GM12878 (cell line): Measurements from ENCODE around the gene MICAL3. TPM values are rescaled to one million over a fixed set of nuclear protein-coding genes. Genes with fewer than 3 reads are reported as not detected.

Source experiments
- BCL3 ChIP-seq: IDR thresholded peaks from 2 replicates; pipeline ENCODE4 v1.6.1; 2011; ENCODE audit warnings: borderline replicate concordance, low read depth, mild to moderate bottlenecking, moderate library complexity, low read length; ENCODE audit not compliant: insufficient read depth, poor library complexity, severe bottlenecking
- CBFB ChIP-seq: IDR thresholded peaks from 2 replicates; pipeline ENCODE4 v1.6.1; 2016; ENCODE audit warnings: antibody characterized with exemption, low read depth
- CBX5 ChIP-seq: sonication (generic); IDR thresholded peaks from 2 replicates; pipeline ENCODE4 v1.6.1; 2016; ENCODE audit warnings: low read depth, moderate library complexity, mild to moderate bottlenecking, inconsistent platforms
- CEBPB ChIP-seq, 2 experiments: fragments of 150-350 bp in 1 of 2; IDR thresholded peaks; 2 replicates each; pipeline ENCODE4 v1.6.1; 2012 to 2014; ENCODE audit warnings: low read depth in 2 of 2, low read length in 2 of 2, borderline replicate concordance in 1 of 2, inconsistent platforms in 1 of 2
- CREB1 ChIP-seq: IDR thresholded peaks from 2 replicates; pipeline ENCODE4 v1.6.1; 2012; ENCODE audit warnings: low read depth, mild to moderate bottlenecking, inconsistent platforms
- EGR1 ChIP-seq, 2 experiments: IDR thresholded peaks; 1 replicate in 1 of 2; 2 replicates in 1 of 2; pipeline ENCODE4 v1.6.1; 2011 to 2012; ENCODE audit warnings: low read depth in 2 of 2, low read length in 2 of 2, borderline replicate concordance in 1 of 2, mild to moderate bottlenecking in 1 of 2, moderate library complexity in 1 of 2
- ETV6 ChIP-seq, 2 experiments: fragments of 450-650 bp in 1 of 2; IDR thresholded peaks in 1 of 2; conservative IDR thresholded peaks in 1 of 2; 2 replicates each; pipeline ENCODE4 v1.6.1; 2014; ENCODE audit warnings: antibody characterized with exemption in 1 of 2, borderline replicate concordance in 1 of 2, low read depth in 1 of 2, mild to moderate bottlenecking in 1 of 2, moderate library complexity in 1 of 2
- FOS ChIP-seq: IDR thresholded peaks from 3 replicates; pipeline ENCODE4 v1.6.1; 2011; ENCODE audit warnings: borderline replicate concordance; ENCODE audit not compliant: insufficient read length; ENCODE audit errors: extremely low read depth
- FOXK2 ChIP-seq: fragments of 450-650 bp; IDR thresholded peaks from 2 replicates; pipeline ENCODE4 v1.6.1; 2017; ENCODE audit warnings: mild to moderate bottlenecking, moderate library complexity
- HSF1 ChIP-seq: fragments of 150-350 bp; IDR thresholded peaks from 2 replicates; pipeline ENCODE4 v1.6.1; 2014; ENCODE audit warnings: mild to moderate bottlenecking, low read depth, low read length
- IKZF1 ChIP-seq: fragments of 450-650 bp; conservative IDR thresholded peaks from 2 replicates; pipeline ENCODE4 v1.6.1; 2017; ENCODE audit warnings: antibody characterized with exemption, mild to moderate bottlenecking
- MEF2B ChIP-seq: fragments of 450-650 bp; IDR thresholded peaks from 2 replicates; pipeline ENCODE4 v1.6.1; 2018; ENCODE audit warnings: mild to moderate bottlenecking, moderate library complexity; ENCODE audit not compliant: partially characterized antibody, poor library complexity, severe bottlenecking
- PAX5 ChIP-seq: IDR thresholded peaks from 2 replicates; pipeline ENCODE4 v1.6.1; 2011; ENCODE audit warnings: low read depth, low read length, borderline replicate concordance
- POLR2AphosphoS5 ChIP-seq: IDR thresholded peaks from 2 replicates; pipeline ENCODE4 v1.6.1; 2011; ENCODE audit warnings: mild to moderate bottlenecking, low read length, inconsistent platforms
- REST ChIP-seq: IDR thresholded peaks from 2 replicates; pipeline ENCODE4 v1.6.1; 2012; ENCODE audit warnings: mild to moderate bottlenecking, low read depth, low read length
- SPI1 ChIP-seq: IDR thresholded peaks from 2 replicates; pipeline ENCODE4 v1.6.1; 2011; ENCODE audit warnings: low read depth, mild to moderate bottlenecking, low read length, moderate library complexity, borderline replicate concordance; ENCODE audit not compliant: insufficient read depth
- TAF1 ChIP-seq: IDR thresholded peaks from 2 replicates; pipeline ENCODE4 v1.6.1; 2011; ENCODE audit warnings: mild to moderate bottlenecking, low read depth, low read length, borderline replicate concordance
- ZZZ3 ChIP-seq: IDR thresholded peaks from 2 replicates; pipeline ENCODE4 v1.6.1; 2011; ENCODE audit warnings: low read depth; ENCODE audit not compliant: control insufficient read depth, insufficient read length
- polyA plus RNA-seq, 11 experiments: library from polyadenylated mRNA; depleted of rRNA in 4 of 11; unstranded in 6 of 11; stranded (reverse) in 5 of 11; fragments of >200 nt; fragmentation: Nextera tagmentation in 4 of 11; fragmentation: Illumina TruSeq in 1 of 11; extraction: Ambion mirVana in 4 of 11; extraction: Trizol in 1 of 11; gene quantifications; 1 replicate in 1 of 11; 2 replicates in 10 of 11; pipeline versions ENCODE4 v1.2.1 to v1.2.3, GENCODE V29; 2011 to 2016; ENCODE audit warnings: inconsistent platforms in 2 of 11, missing spikeins in 2 of 11, low read depth in 1 of 11
- total RNA-seq, 4 experiments: library from RNA; depleted of rRNA in 3 of 4; stranded (reverse); fragments of >200 nt in 3 of 4; fragmentation: Illumina TruSeq in 1 of 4; extraction: Trizol in 1 of 4; gene quantifications; 2 replicates each; pipeline versions ENCODE4 v1.2.1 to v1.2.3, GENCODE V29; 2013 to 2021
- TF ChIP-seq, protein P1 (sequence below): fragments of 450-650 bp; IDR thresholded peaks from 2 replicates; pipeline ENCODE4 v1.6.1; 2016; ENCODE audit warnings: mild to moderate bottlenecking
- TF ChIP-seq, protein P2 (sequence below): IDR thresholded peaks from 2 replicates; pipeline ENCODE4 v1.6.1; 2011; ENCODE audit warnings: low read depth, mild to moderate bottlenecking, low read length, moderate library complexity, borderline replicate concordance; ENCODE audit errors: extremely low read depth

Gene MICAL3
- total and polyA plus RNA-seq, 10 of the 15 experiments (the other 5 are each of a cell fraction or from before 2014, with no cell fraction given): 2.6 to 92.2 (median 24.0) TPM

GRCh38 chr22:17797721-17798559, 226.4 kb downstream of the MICAL3 start (continued):
- peak; percentile 25; the same call in 1 of the 2 replicates for TF ChIP-seq FOXK2
- peak; percentile 97 for TF ChIP-seq SPI1
- peak; percentile 80 for TF ChIP-seq BCL3
- TF ChIP-seq FOS: no peak
- no peak; a peak in 1 of 4 replicates for TF ChIP-seq CEBPB (IDR thresholded peaks at IDR 0.05; ENCODE audit: borderline replicate concordance in 1 of 2, low read depth in 2 of 2, low read length in 2 of 2)
- no peak for TF ChIP-seq HSF1
- TF ChIP-seq CREB1: peak; percentile 90
- TF ChIP-seq TAF1: no peak
- TF ChIP-seq PAX5: peak; percentile 98
- TF ChIP-seq EGR1 (IDR thresholded peaks at IDR 0.05; ENCODE audit: borderline replicate concordance in 1 of 2, low read depth in 2 of 2, low read length in 2 of 2): no peak
- TF ChIP-seq ETV6 (conservative IDR thresholded peaks at IDR 0.05 in 1 of 2, IDR thresholded peaks at IDR 0.05 in 1 of 2; ENCODE audit: borderline replicate concordance in 1 of 2, low read depth in 1 of 2): peak in 1 of 2 experiments; percentile 94; a peak in 2 of 4 replicates
- TF ChIP-seq IKZF1: peak; percentile 98
- no peak for TF ChIP-seq CBX5
- TF ChIP-seq ZZZ3: no peak
- TF ChIP-seq REST: no peak
- TF ChIP-seq, protein P1, sequence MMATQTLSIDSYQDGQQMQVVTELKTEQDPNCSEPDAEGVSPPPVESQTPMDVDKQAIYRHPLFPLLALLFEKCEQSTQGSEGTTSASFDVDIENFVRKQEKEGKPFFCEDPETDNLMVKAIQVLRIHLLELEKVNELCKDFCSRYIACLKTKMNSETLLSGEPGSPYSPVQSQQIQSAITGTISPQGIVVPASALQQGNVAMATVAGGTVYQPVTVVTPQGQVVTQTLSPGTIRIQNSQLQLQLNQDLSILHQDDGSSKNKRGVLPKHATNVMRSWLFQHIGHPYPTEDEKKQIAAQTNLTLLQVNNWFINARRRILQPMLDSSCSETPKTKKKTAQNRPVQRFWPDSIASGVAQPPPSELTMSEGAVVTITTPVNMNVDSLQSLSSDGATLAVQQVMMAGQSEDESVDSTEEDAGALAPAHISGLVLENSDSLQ: no peak
- peak; percentile 77; the same call in 1 of the 2 replicates for TF ChIP-seq CBFB
- TF ChIP-seq, protein P2, sequence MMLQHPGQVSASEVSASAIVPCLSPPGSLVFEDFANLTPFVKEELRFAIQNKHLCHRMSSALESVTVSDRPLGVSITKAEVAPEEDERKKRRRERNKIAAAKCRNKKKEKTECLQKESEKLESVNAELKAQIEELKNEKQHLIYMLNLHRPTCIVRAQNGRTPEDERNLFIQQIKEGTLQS: no peak
- TF ChIP-seq MEF2B: peak; percentile 88
- peak; percentile 94 for TF ChIP-seq POLR2AphosphoS5
